Choroid plexus epithelial cell (primary cell): ENCODE results near the gene ETV3.

Source experiments
- DNase-seq: peaks from one replicate; pipeline ENCODE4 v3.0.0-alpha.2; 2010; ENCODE audit warnings: low read depth
- H3K4me3 ChIP-seq: 2 replicates; pipeline ENCODE4 v1.5.1; 2011; ENCODE audit warnings: low read depth, mild to moderate bottlenecking, control low read depth, low read length, moderate library complexity
- CTCF ChIP-seq: conservative IDR thresholded peaks from 2 replicates; pipeline ENCODE4 v1.5.1; 2011; ENCODE audit warnings: low read depth, mild to moderate bottlenecking, control low read depth, inconsistent platforms, low read length, moderate library complexity

The ETV3 gene

GRCh38 chr1:157146244-157146643, 8.0 kb upstream of the ETV3 start:
- DNase-seq, result no peak
- no peak for TF ChIP-seq CTCF
- no peak overlapping the region for H3K4me3 ChIP-seq

DNA sequence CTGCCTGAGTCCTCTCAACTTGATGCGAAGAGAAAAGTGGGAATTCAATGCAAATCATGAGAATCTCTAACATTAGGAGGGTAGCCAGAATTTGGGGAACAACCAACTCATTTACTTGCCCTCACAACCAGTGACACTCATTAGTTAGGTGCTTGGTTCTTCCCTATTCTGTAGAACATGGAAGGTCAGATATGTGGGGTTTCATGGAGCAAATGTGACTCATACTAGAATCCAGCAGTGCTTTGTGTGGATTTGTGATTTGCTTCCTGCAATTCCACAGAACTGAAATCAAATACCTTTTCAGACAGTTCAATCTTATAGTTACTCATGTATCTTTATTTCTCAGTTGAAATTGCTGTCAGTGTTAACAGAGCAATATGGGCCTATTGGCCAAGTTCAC, 6.9 kb upstream of the ETV3 start:
- H3K4me3 ChIP-seq, result no peak overlapping the region
- DNase-seq, result no peak
- no peak for TF ChIP-seq CTCF

GRCh38 chr1:157144509-157144908, 6.3 kb upstream of the ETV3 start:
- no peak for DNase-seq
- no peak for TF ChIP-seq CTCF
- no peak overlapping the region for H3K4me3 ChIP-seq

DNA sequence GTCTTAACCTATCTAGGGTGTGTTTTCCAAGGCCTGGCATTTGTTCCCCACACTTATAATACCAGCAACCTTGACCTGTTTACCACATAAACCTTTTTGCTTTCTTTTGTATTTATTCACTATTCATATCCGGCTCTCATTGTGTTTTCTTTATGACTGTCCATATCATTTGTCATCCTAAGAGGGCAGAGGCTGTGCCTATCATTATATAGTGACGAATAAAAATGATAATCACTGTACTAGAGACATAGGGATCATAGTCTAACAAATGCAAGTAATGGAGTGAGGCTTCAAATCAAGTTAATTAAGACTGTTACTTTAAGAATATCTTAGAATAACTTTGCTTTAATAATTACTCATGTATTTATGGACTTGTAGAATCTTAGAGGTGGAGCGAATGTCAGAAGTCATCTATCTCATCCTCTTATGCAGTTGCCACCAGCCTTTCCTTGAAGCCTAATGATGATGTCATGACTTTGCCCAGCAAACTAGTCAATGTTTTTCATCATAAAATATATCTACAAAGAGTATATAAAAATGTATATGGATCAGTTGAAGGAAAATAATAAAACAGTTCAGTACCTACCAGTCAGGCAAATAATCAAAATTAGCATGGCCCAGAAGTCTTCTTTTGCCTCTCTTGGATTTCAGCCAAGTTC, 4.7 kb upstream of the ETV3 start:
- H3K4me3 ChIP-seq, result no peak overlapping the region
- no peak for TF ChIP-seq CTCF
- no peak for DNase-seq

- DNase-seq, result no peak
- H3K4me3 ChIP-seq, result no peak overlapping the region
- TF ChIP-seq CTCF, result no peak
Measured at GRCh38 chr1:157142201-157142600, 4.0 kb upstream of the ETV3 start.

GRCh38 chr1:157141212-157141855, 3.1 kb upstream of the ETV3 start:
- H3K4me3 ChIP-seq, result no peak overlapping the region

More at GRCh38 chr1:157141212-157141855, 3.1 kb upstream of the ETV3 start:
- no peak for TF ChIP-seq CTCF
- no peak for DNase-seq
